Activated CD4-positive, alpha-beta T cell treated with anti-CD3 and anti-CD28 coated beads, Interleukin-2, amount 10 ng/mL, durations not matched to agents 7 days and 5 days (primary cell): Measurements from ENCODE around the gene TEAD4. TPM values are rescaled to one million over a fixed set of nuclear protein-coding genes. Genes with fewer than 3 reads are reported as not detected.
A peak's percentile ranks its signal among the peaks of the same experiment; 100 is the strongest.

Source experiments
- CTCF ChIA-PET: fragments of 350-600 bp; sonication (Branson Sonifier 250); formaldehyde crosslinking; loops from one replicate; lab custom pipeline; 2021; ENCODE audit warnings: antibody characterized with exemption; lab: Charles Lee
- POLR2A ChIA-PET: fragments of 350-600 bp; sonication (Branson Sonifier 250); formaldehyde crosslinking; loops from one replicate; lab custom pipeline; 2021; ENCODE audit warnings: antibody characterized with exemption; lab: Charles Lee
- DNase-seq: peaks from one replicate; pipeline ENCODE4 v3.0.0-alpha.2; 2020
- H3K27ac Mint-ChIP-seq: one replicate; pipeline ENCODE4 v1.8.0; 2021; ENCODE audit warnings: mild to moderate bottlenecking, moderate library complexity, mixed read lengths
- H3K27me3 Mint-ChIP-seq: one replicate; pipeline ENCODE4 v1.8.0; 2021; ENCODE audit warnings: mixed read lengths
- H3K36me3 Mint-ChIP-seq: one replicate; pipeline ENCODE4 v1.8.0; 2021; ENCODE audit warnings: low read depth, mixed read lengths
- H3K4me1 Mint-ChIP-seq: one replicate; pipeline ENCODE4 v1.8.0; 2021; ENCODE audit warnings: mixed read lengths
- H3K4me3 Mint-ChIP-seq: one replicate; pipeline ENCODE4 v1.8.0; 2021; ENCODE audit warnings: mild to moderate bottlenecking, moderate library complexity, mixed read lengths
- H3K9me3 Mint-ChIP-seq: one replicate; pipeline ENCODE4 v1.8.0; 2021; ENCODE audit warnings: mixed read lengths
- total RNA-seq, 2 experiments: library from RNA; stranded (reverse); gene quantifications; one replicate each; pipeline ENCODE4 v1.2.3, GENCODE V29; 2021

The TEAD4 gene
- total RNA-seq, 2 experiments from 2014 or later: 0.69 to 1.00 TPM

DNA sequence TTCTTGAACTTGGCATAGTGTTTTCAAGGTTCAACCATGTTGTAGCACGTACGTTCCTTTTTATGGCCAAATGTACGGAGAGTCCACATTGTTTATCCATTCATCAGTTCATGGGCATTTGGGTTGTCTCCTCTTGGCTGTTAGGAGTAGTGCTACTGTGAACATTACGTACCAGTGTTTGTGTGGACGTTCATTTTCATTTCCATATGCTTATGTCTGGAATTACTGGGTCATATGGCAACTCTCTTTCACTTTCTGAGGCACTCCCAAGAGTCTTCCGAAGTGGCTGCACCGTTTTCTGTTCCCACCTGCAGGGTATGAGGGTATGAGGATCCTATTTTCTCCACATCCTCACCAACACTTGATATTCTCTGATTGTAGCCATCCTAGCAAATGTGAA, 68.9 kb downstream of the TEAD4 start:
- H3K36me3 Mint-ChIP-seq: no peaks in the 10 kb centered on the region
- ChIA-PET CTCF (no interaction called here), POLR2A (no interaction called here)
- DNase-seq: no peak
- H3K27ac Mint-ChIP-seq: no peak overlapping the region
- no peaks in the 10 kb centered on the region for H3K4me1 Mint-ChIP-seq
- H3K9me3 Mint-ChIP-seq: no peaks in the 10 kb centered on the region
- peaks cover 2% of the 10 kb centered on the region for H3K27me3 Mint-ChIP-seq
- H3K4me3 Mint-ChIP-seq: no peak overlapping the region

DNA sequence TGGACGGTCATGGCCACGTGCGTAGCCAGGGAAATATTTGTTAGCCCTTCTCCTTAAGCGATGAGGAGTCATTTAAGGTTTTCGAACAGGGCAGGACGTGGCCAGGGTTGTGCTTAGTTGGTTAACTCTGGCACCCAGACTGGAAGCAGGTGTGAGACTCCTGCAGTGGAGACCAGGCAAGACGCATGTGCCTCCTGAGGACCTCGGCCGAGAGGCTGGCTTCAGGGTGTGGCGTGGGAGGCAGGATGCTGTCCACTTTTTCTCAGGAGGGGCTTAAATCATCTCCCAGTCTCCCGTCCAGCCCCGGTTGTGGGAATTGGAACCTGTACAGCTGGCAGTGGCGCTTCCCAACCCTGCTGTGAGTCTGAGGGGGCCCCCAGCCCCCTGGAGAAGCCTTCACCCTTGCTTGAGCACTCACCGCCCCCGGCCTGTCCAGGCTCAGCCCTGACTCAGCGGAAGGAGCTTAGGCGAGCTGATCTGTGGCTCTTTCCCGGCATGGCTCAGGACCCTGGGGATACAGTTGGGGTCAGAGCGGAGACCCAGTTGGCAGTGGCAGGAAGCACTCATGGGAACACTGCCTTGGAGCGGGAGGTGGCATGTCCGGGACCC, 71.7 kb downstream of the TEAD4 start:
- Mint-ChIP-seq H3K9me3 (no peaks in the 10 kb centered on the region), H3K4me3 (no peak overlapping the region), H3K36me3 (no peaks in the 10 kb centered on the region), H3K27ac (no peak overlapping the region), H3K4me1 (no peaks in the 10 kb centered on the region), H3K27me3 (peaks cover 2% of the 10 kb centered on the region)
- ChIA-PET CTCF (interaction anchor here (1.4 kb wide), 1 partner anchor 13 kb away, joined by 3 read pairs; no protein-coding TSS in a partner anchor), POLR2A (no interaction called here)
- DNase-seq: no peak

DNA sequence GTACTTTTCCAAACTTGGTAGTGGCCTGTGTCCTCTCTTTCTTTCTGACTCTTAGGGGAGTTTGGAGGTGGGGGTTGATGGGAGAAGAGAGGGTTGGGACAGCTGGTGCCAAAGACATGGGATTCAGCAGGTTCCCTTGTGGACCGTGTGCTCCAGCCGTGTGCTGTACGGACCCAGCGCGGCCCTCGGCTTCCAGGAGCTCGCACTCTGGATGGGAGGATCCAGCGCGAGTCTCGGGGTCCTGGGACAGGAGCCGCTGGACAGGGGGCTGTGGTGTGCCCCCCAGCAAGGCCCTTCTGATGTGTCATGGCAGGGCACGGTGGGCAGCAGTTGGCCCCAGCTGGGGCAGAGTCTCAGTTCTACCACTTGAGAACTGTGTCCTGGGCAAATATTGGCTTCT, 73.0 kb downstream of the TEAD4 start:
- H3K27ac Mint-ChIP-seq: no peak overlapping the region
- DNase-seq: no peak
- POLR2A ChIA-PET: no interaction called here
- no peaks in the 10 kb centered on the region for H3K9me3 Mint-ChIP-seq
- no peaks in the 10 kb centered on the region for H3K4me1 Mint-ChIP-seq
- H3K27me3 Mint-ChIP-seq: peaks cover under 1% of the 10 kb centered on the region
- CTCF ChIA-PET: interaction anchor here (1.8 kb wide), 1 partner anchor 178 kb away, joined by 5 read pairs; no protein-coding TSS in a partner anchor
- H3K4me3 Mint-ChIP-seq: no peak overlapping the region
- H3K36me3 Mint-ChIP-seq: no peaks in the 10 kb centered on the region

DNA sequence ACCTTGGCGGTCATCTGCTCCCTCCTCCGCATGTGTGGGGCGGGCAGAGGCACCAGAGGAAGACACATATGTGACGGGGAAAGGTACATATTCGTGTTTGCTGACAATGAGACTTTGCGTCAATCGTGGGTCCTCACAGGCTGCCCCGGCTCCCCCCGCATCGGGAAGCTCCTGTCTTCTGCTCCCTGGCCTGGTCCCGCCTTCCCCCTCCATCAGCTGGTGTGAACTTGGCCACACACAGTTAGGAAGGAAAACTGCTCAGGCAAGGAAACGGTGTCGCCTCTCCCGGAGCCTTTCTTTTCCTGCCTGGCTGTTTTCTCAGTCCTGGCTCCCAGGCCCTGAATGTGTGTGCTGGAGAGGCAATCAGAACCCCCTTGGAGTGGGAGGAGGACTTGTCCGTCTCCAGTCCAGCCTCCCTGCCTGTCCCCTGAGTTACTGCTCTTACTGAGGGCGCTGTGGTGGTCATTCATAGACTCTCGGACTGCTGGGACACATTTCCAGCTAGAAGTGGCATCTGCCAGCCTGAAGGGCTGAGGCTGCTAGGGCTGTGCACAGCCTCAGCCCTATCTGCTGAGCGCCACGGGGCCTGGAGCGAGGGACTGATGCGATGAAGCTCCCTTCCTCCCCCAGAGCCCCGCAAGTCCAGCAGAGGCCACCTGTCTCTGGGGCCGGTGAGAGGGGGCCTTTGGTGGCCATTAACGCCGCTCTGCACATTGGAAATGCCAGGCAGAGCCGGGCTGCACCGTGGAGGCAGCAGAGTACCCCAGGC, 73.8 kb downstream of the TEAD4 start:
- H3K9me3 Mint-ChIP-seq: no peaks in the 10 kb centered on the region

GRCh38 chr12:3033539-3033867, 74.3 kb downstream of the TEAD4 start:
- H3K36me3 Mint-ChIP-seq: no peaks in the 10 kb centered on the region
- POLR2A ChIA-PET: no interaction called here
- CTCF ChIA-PET: interaction anchor here (1.2 to 1.8 kb wide), 2 partner anchors 19 to 179 kb away, joined by 3 to 5 read pairs; no protein-coding TSS in a partner anchor

More for the DNA sequence above, 73.8 kb downstream of the TEAD4 start:
- Mint-ChIP-seq H3K27me3 (no peaks in the 10 kb centered on the region), H3K4me1 (no peaks in the 10 kb centered on the region), H3K36me3 (no peaks in the 10 kb centered on the region), H3K4me3 (no peak overlapping the region), H3K27ac (no peak overlapping the region)
- ChIA-PET CTCF (interaction anchor here (1.2 to 1.8 kb wide), 2 partner anchors 19 to 179 kb away, joined by 3 to 5 read pairs; no protein-coding TSS in a partner anchor), POLR2A (no interaction called here)
- no peak for DNase-seq

GRCh38 chr12:3034067-3034750, 75.0 kb downstream of the TEAD4 start:
- Mint-ChIP-seq H3K4me1 (no peaks in the 10 kb centered on the region), H3K4me3 (no peak overlapping the region), H3K27me3 (no peaks in the 10 kb centered on the region), H3K27ac (no peak overlapping the region), H3K36me3 (no peaks in the 10 kb centered on the region), H3K9me3 (no peaks in the 10 kb centered on the region)
- DNase-seq: peak; percentile 44
- ChIA-PET POLR2A (interaction anchor here (0.6 kb wide), 1 partner anchor 67 kb away, joined by 3 read pairs; no protein-coding TSS in a partner anchor), CTCF (interaction anchor here (0.6 to 1.8 kb wide), 3 partner anchors 20 to 180 kb away, joined by 3 to 5 read pairs (median 3); no protein-coding TSS in a partner anchor)

More at GRCh38 chr12:3033539-3033867, 74.3 kb downstream of the TEAD4 start:
- Mint-ChIP-seq H3K4me1 (no peaks in the 10 kb centered on the region), H3K27me3 (no peaks in the 10 kb centered on the region), H3K9me3 (no peaks in the 10 kb centered on the region), H3K4me3 (no peak overlapping the region), H3K27ac (no peak overlapping the region)
- DNase-seq: no peak

GRCh38 chr12:3035171-3035570, 76.0 kb downstream of the TEAD4 start:
- Mint-ChIP-seq H3K36me3 (no peaks in the 10 kb centered on the region), H3K9me3 (no peaks in the 10 kb centered on the region), H3K27me3 (no peaks in the 10 kb centered on the region), H3K27ac (no peak overlapping the region), H3K4me3 (no peak overlapping the region), H3K4me1 (no peaks in the 10 kb centered on the region)
- CTCF ChIA-PET: no interaction called here
- no peak for DNase-seq
- POLR2A ChIA-PET: no interaction called here

DNA sequence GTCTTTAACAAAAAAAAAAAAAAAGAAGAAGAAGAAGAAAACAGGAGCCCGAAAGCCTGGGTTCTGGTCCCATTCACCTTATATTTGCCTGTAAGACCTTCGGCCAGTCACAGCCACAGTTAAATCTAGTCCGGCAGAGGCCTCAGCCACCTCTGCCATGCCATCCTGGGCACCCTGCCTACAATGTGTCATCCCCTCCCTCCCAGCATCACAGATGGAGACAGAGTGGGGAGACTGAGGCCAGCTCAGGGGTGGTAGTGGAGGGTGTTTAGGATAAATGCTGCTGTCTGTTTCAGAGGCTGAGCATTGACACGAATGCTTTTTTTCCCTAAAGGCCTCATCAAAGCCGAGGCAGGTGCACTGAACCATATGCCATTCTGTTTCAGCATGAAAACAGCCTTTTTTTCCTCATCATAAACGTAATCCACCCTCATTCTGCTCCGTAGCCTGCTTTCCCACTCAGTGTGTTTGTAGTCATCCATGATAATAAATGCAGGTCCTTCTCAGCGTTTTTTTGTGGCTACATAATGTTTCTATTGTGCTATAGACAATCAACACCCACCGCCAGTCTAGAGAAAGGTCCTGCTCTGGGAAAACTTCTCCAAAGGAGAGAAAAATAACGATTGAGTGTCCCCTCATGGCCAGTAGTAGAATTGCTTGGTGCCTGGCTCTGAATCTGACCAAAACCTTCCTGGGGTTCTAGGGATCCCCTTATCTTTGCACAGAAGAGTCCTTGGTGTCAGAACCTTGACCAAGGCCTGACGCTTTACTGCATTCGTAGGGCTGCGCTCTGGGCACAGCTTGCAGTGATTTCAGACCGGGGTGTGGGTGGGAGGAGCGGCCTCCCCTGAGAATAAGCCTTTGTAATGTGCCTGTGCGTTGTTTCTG, 76.9 kb downstream of the TEAD4 start:
- Mint-ChIP-seq H3K9me3 (no peaks in the 10 kb centered on the region), H3K36me3 (no peaks in the 10 kb centered on the region), H3K27ac (no peak overlapping the region), H3K27me3 (no peaks in the 10 kb centered on the region), H3K4me3 (no peak overlapping the region), H3K4me1 (no peaks in the 10 kb centered on the region)
- DNase-seq: no peak
- POLR2A ChIA-PET: no interaction called here
- CTCF ChIA-PET: no interaction called here

GRCh38 chr12:3036901-3037600, 77.9 kb downstream of the TEAD4 start:
- Mint-ChIP-seq H3K4me1 (no peaks in the 10 kb centered on the region), H3K27me3 (no peaks in the 10 kb centered on the region), H3K36me3 (no peaks in the 10 kb centered on the region), H3K4me3 (no peak overlapping the region), H3K27ac (no peak overlapping the region), H3K9me3 (no peaks in the 10 kb centered on the region)
- CTCF ChIA-PET: no interaction called here
- DNase-seq: no peak
- POLR2A ChIA-PET: no interaction called here

DNA sequence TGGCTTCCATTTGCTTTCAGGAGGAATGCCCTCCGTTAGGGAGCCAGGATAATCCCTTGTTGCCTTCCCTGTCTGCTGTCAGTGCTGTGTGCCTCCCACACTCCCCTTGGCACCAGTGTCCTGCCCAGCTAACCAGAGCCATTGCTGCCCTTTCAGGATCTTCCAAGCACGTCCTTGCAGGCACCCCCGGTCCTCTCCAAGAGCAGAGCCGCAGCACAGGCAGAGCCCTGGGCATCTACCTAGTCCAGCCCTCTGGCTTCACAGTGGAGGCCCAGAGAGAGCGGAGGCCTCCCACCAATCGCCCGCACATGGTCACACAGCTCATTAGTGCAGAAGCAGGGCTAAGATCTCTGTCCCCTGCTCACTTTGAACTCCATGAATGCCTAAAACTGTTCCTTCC, 79.0 kb downstream of the TEAD4 start:
- Mint-ChIP-seq H3K36me3 (no peaks in the 10 kb centered on the region), H3K27me3 (no peaks in the 10 kb centered on the region), H3K4me1 (no peaks in the 10 kb centered on the region), H3K4me3 (no peak overlapping the region), H3K27ac (no peak overlapping the region), H3K9me3 (no peaks in the 10 kb centered on the region)
- no peak for DNase-seq
- ChIA-PET CTCF (no interaction called here), POLR2A (no interaction called here)

DNA sequence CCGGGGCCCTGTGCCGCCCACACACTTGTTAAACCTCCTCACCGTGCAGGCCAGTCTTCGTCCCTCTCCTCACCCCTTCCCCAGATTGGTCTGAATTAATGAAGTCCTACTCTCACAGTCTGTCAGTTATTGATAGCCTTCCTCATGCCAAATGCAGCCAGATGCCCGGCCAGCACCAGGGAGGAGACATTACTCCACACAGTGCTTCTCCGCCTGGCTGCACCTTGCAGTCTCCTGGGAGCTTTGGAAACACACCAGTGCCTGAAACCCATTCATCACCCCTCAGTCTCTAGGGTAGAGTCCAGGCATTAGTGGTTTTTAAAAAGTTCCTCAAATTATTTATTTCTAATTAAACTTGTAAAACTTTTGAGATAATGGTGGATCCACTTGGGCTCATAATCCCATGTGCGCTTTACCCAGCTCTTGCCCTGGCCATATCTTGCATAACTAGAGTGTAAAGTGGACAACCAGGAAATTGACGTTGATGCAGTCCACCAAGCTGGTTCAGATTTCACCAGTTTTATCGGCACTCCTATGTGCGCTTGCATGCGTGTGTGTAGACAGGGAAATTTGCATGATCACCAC, 79.8 kb downstream of the TEAD4 start:
- Mint-ChIP-seq H3K4me1 (no peaks in the 10 kb centered on the region), H3K4me3 (no peak overlapping the region), H3K36me3 (no peaks in the 10 kb centered on the region), H3K9me3 (no peaks in the 10 kb centered on the region), H3K27ac (no peak overlapping the region), H3K27me3 (no peaks in the 10 kb centered on the region)
- CTCF ChIA-PET: no interaction called here
- POLR2A ChIA-PET: no interaction called here
- DNase-seq: no peak
